Tibial nerve (tissue), 3 donors: ENCODE measurements around the gene SLC6A13.

Source experiments
- EP300 ChIP-seq, 2 donors: sonication (generic); formaldehyde crosslinking; IDR thresholded peaks; one replicate each; pipeline ENCODE4 v1.6.1; 2017; ENCODE audit warnings: antibody characterized with exemption in 2 of 2, mild to moderate bottlenecking in 1 of 2
- POLR2A ChIP-seq, 2 donors: fragments of 450-650 bp; IDR thresholded peaks; one replicate each; pipeline ENCODE4 v1.6.1; 2017; ENCODE audit warnings: antibody characterized with exemption in 2 of 2, mild to moderate bottlenecking in 2 of 2, moderate library complexity in 2 of 2

DNA sequence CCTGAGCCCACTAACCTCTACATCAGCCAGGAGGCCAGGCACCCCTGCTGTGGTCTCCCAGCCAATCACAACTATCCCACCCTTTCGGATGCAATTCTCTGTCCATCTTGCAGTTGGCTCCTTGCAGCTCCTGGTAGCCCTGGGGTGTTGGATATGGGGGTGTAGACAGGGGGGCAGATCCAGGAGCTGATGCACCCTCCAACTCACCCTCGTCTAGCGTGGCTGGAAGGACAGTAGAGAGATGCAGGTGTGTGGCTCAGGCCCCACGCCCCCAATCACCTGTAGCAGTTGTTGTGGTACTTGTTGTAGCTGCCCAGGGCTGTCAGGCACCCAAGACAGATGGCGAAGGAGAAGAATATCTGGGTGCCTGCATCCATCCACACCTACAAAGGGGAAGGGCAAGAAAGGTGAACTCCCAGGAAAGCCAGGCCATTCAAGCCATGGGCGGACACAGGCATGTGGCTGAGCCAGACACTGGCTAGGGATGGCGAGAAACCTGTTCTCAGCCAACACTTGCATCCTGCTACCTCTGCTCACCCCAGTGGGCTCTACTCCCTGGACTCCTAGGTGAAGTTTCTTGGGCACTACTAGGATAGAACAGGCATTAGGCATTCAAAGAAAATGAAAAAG lies 35.2 kb downstream of the SLC6A13 start:
- TF ChIP-seq EP300 (IDR thresholded peaks at IDR 0.05) (no peak), POLR2A (IDR thresholded peaks at IDR 0.05) (no peak)
